Measurements from ENCODE around the gene AIMP2.
"Not testable (repeated sequence)": the region's sequence is repeated elsewhere in the genome, so short reads cannot be mapped to it uniquely, and the experiment has no call there.

Gene AIMP2

GRCh38 chr7:6008668-6009611 lies at the start of gene AIMP2, which contains the start of gene PMS2:
AIMP2 (plus strand) TSS chr7:6009272; CDS start chr7:6009364, 92 bp downstream.
PMS2 (minus strand) TSS chr7:6009049; CDS start chr7:6009019, 30 bp downstream.
- peak; percentile 97 to 100 (median 99) for DNase-seq
- intact Hi-C loops (cut with DNase I) = no loop called here

GRCh38 chr7:5963205-5963604 lies 45.9 kb upstream of the AIMP2 start:
- DNase-seq = not testable (repeated sequence)

DNA sequence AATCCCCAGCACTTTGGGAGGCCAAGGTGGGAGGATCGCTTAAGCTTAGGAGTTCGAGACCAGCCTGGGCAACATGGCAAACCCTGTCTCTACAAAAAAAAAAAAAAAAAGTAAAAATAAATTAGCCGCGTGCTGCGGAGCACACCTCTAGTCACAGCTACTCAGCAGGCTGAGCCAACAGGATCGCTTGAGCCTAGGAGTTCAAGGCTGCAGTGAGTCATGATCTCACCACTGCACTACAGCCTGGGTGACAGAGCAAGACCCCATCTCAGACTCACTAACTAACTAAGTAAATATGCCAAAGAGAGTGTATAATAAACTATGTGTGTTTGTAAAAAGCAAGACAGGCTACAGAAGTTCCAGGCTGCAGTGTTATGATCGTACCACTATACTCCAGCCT lies 45.3 kb upstream of the AIMP2 start:
- intact Hi-C loops (cut with DNase I); DNase-seq: not testable (repeated sequence)

More at GRCh38 chr7:5963205-5963604, 45.9 kb upstream of the AIMP2 start:
- intact Hi-C loops (cut with DNase I) = not testable (repeated sequence)

DNA sequence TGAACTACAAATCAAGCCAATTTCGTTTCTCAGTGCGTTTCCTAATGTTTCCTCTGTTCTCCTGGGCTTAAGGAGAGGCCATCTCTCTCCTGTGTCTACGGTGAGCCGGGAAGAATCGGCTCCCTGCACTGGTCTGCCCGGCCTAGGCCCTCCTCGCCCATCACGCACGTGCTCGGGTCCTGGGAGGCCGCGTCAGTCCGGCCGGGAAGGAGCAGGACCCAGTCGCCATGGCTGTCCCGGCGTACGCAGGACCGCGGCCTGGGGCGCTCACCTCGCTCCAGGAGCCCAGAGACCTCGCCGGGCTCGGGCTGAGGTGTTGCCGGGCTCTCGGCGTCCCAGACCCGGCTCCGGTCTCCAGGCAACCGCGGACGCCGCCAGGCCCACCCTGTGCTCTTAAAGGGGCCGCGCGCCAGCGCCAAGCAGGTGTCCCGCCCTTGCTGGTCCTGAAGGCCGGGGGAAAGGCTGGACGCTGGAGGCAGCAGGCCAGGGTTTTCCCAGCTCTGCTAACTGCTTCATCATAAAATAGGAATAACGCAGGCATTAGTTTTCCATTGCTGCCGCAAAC lies 38.6 kb upstream of the AIMP2 start, which contains the start of gene RSPH10B:
Gene RSPH10B, minus strand, starts transcription at position 343 of the 565 bp plus-strand sequence. CDS start 3,573 bp downstream, outside the sequence.
- DNase-seq; intact Hi-C loops (cut with DNase I): not testable (repeated sequence)

DNA sequence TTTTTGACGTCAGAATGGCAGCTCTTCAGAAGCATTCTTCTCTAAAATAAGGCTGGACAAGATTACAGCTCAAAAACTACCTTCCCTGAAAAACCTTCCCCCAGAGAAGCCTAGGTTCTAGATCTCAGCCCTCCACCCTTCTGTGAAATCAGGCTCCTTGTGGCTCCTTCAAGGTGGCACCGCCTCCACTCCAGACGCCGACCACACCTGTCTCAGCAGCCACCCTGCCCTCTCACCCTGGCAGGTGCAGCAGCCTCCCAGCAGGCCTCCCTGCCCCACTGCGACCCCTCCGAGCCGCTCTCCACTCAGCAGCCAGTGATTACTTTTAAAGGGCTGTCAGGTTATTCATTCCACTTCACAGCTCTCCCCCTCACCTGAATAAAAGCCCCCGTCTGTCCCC lies 35.5 kb upstream of the AIMP2 start:
- intact Hi-C loops (cut with DNase I); DNase-seq: not testable (repeated sequence)

- intact Hi-C loops (cut with DNase I); DNase-seq: not testable (repeated sequence)
These were observed 29.3 kb upstream of the AIMP2 start for GRCh38 chr7:5979680-5980314.

DNA sequence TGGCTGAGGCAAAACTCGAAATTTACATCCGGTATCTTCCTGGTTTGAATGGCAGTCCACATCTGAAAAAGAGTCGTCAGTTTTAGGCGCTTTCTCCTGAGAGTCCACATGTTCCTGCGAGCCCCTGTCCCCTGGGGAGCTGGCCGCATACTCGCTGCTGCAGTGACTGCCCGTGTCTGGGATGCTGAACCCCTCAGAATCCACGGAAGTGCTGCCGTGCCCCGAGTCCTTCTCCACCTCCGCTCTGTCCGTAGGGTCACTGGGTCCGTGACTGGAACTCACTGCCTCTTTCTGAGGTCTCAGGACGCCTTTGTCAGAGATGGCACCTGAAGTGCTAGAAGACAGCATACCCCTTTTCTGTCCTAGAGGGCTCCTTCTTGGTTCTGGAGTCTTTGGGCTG lies 22.0 kb upstream of the AIMP2 start:
- DNase-seq; intact Hi-C loops (cut with DNase I): not testable (repeated sequence)

DNA sequence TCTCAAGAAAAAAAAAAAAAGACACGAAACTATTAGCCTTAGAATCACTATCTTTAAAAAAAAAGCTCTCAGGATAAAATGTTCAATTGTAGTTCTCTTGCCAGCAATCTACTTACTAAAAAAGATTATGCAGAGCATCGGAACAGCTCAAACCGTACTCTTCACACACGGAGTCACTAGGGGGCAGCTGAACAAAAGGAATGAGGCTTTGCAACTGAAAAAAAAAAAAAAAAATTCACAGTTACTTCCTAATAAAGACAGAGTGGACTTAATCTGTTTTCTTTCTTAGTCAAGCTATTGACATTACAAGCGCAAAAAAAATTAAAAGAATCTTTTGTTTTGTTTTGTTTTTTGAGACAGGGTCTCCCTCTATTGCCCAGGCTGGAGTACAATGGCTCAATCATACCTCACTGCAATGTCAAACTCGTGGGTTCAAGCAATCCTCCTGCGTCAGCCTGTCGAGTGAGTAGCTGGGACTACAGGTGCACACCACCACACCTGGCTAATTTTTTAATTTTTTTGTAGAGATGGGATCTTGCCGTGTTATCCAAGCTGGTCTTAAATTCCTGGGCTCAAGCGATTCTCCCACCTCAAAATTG lies 11.8 kb upstream of the AIMP2 start:
- intact Hi-C loops (cut with DNase I) = no loop called here
- peak in 31 of 42 donors; percentile 18 to 75 (median 47) for DNase-seq

DNA sequence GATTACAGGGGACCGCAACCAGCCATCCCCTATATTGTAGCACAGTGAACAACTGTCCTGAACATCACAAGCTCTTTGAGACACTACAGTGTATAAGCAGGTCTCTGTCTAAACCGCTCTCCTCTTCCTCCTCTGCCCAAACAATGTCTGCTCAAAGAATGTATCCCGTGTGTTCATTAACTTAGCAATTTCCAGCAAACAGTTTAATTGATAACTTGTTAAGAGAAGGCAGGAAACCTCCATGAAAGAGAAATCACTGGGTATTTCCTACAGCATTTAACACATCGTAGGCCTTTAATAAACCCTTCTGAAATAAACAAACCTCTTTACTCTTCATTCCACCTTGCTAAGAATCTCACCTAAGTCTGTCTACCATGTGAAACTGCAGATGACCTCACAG lies 1.7 kb upstream of the AIMP2 start:
- DNase-seq = no peak
- intact Hi-C loops (cut with DNase I) = no loop called here

- intact Hi-C loops (cut with DNase I) = not testable (repeated sequence)
- DNase-seq = peak in 1 of 42 donors; percentile 7
These were observed 1.1 kb upstream of the AIMP2 start for GRCh38 chr7:6007835-6008590.

DNA sequence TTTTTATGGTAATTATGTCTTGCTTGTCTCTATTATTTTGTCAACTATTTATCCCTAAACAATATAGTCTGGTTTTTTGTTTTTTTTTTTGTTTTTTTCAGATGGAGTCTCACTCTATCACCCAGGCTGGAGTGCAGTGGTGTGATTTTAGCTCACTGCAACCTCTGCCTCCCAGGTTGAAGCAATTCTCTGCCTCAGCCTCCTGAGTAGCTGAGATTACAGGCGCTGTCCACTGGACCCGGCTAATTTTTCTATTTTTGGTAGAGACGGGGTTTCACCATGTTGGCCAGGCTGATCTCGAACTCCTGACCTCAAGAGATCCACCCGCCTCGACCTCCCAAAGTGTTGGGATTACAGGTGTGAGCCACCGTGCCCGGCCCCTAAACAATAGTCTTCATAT lies 1.3 kb downstream of the AIMP2 start:
- DNase-seq = peak in 1 of 42 donors; percentile 2
- intact Hi-C loops (cut with DNase I) = not testable (repeated sequence)

- no peak for DNase-seq
- intact Hi-C loops (cut with DNase I) = no loop called here
These were observed 2.5 kb downstream of the AIMP2 start for GRCh38 chr7:6011541-6011940.

- intact Hi-C loops (cut with DNase I) = no loop called here
- DNase-seq = no peak
These were observed 3.5 kb downstream of the AIMP2 start for GRCh38 chr7:6012355-6013104.

DNA sequence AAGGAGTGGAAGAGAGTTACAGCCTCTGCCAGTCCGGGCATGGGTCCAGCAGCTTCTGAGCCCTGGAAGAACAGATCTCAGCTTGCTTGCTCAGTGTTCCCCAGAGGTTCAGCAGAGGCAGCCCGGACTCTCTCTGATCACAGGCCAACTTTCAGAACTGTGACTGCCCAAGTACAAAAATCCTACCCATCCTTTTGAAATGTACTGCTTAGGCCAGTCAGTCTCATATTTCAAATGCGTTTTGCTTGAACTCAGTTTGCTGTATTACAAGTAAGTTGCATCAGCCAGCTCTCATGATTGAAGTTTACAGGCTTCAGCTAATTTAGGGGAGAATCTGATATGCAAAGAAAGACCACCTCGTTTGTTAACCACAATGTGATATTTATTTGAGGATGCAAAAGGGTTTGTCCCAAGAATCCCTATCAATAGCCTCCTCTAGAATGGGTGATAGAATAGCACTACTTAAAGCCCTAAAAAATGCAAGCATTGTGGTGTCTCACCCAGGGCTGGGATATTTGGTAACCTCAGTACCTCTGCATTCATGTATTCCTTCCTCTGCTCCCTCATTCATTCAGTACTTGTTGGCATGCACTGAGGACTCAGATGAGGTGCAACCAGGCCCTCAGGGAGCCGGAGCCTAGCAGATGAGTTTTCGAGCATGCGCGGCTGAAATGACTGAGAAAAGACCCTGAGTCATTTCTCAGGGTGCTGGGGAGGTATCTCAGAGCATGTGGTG lies 7.0 kb downstream of the AIMP2 start:
- intact Hi-C loops (cut with DNase I) = no loop called here
- DNase-seq = peak in 34 of 42 donors; percentile 13 to 71 (median 34)

DNA sequence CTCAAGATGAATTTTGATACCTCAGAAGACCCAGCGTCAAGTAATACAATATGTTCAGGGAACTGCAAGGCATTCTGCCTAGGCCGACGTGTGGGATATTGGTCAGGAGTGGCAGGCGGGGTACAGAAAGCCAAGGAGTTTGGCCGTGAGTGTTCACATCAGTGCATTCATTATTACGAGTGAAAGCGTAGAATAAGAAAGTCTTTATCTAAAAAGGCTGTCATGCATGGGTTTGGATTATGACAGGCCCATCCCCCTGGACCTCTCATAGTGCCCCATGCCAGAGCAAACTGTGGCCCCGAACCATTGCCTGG lies 7.5 kb downstream of the AIMP2 start:
- intact Hi-C loops (cut with DNase I) = no loop called here
- DNase-seq = no peak

DNA sequence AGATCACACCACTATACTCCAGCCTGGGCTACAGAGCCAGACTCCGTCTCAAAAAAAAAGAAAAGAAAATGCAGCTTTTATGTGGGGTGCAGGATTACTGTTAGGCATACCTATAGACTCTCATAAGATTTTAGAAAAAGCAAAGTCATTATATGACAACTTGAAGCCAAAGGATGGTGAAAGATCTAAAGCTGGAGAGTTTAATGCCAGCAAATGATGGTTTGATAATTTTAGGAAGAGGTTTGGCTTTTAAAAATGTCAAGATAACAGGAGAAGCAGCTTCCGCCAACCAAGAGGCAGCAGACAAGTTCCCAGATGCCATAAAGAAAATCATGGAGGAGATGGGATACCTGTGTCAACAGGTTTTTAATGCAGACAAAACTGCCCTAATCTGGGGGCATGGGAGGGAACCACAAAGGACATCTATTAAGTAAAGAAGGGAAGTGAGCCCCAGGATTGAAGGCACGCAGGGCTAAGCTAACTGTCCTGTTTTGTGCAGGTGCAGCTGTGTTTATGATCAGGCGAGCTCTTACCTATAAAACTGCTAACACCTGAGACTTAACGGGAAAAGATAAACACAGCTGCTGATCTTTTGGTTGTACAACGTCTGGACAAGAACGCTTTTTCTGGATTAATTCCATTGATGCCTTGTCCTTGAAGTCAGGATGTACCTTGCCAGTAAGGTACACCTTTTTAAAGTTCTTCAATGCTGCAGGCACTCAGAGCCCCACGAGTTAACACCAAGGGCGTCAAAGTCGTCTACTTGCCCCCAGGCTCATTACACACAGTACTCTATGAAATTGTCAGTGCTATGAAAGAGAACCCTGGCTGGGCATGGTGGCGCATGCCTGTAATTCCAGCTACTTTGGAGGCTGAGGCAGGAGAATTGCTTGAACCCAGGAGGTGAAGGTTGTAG lies 11.6 kb downstream of the AIMP2 start:
- intact Hi-C loops (cut with DNase I) = no loop called here
- DNase-seq = no peak
